ENCODE results near the gene SPDYE4.

DNA sequence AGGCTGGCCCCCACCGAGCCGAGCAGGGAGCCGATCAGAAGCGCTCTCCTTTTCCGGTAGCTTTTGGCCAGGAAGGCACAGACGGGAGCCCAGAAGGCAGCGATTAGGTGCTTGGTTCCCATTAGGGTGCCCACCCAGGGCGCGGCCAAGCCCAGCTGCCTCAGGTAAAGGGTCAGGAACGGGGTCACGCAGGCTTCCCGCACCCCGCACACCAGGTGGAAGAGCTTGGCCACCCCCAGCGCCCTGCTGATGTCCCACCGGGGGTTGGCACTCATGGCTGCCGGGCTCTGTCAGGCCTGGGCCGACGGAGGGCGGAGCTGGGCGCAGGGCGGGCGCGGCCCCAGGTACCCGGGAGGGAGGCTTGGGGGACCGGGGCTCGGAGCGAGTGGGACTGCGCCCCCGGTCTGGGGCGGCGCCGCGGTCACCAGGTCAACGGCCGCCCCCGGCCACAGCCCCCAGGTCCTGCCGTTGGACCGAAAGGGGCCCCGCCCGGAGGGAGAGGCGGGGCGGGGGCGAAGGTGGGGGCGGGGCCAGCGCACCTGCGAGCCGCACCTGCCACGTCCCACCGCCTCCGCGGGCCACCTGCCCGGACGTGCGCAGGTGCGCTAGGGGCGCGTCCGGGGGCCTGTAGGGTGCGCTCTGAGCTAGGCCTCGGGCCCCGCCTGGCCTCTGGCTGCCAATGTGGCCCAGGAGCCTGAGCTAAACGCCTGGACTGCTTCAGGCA, 40.7 kb upstream of the SPDYE4 start, which contains the start of gene MFSD6L:
- TF ChIP-seq POLR2AphosphoS5 (IDR thresholded peaks at IDR 0.05; ENCODE audit: borderline replicate concordance, low read depth, low read length) (no peak), EZH2 (IDR thresholded peaks at IDR 0.05) (no peak)
